ACC112 (cell line): ENCODE data around the gene MED9.

Experiments used
- H2AFZ ChIP-seq: fragments of 200-600 bp; sonication (generic); one replicate; pipeline ENCODE4 v1.6.0; 2017; ENCODE audit warnings: antibody characterized with exemption, low read length; ENCODE audit not compliant: unreplicated experiment
- H3K27ac ChIP-seq: fragments of 200-600 bp; sonication (generic); 2 replicates; pipeline ENCODE4 v1.5.1; 2014; ENCODE audit warnings: low read depth, mild to moderate bottlenecking, antibody characterized with exemption, low read length, moderate library complexity
- H3K27me3 ChIP-seq: fragments of 200-600 bp; sonication (generic); 2 replicates; pipeline ENCODE4 v1.6.1; 2014; ENCODE audit warnings: mild to moderate bottlenecking, antibody characterized with exemption, low read length, moderate library complexity, mixed read lengths; ENCODE audit not compliant: insufficient read depth
- H3K36me3 ChIP-seq: fragments of 200-600 bp; sonication (generic); 2 replicates; pipeline ENCODE4 v1.6.1; 2016; ENCODE audit warnings: mild to moderate bottlenecking, antibody characterized with exemption, low read length, moderate library complexity, mixed read lengths; ENCODE audit not compliant: insufficient read depth
- H3K4me1 ChIP-seq: fragments of 200-600 bp; sonication (generic); one replicate; pipeline ENCODE4 v1.6.1; 2016; ENCODE audit warnings: low read length, mixed read lengths; ENCODE audit not compliant: insufficient read depth, unreplicated experiment, control insufficient read depth
- H3K4me3 ChIP-seq: fragments of 200-600 bp; sonication (generic); 2 replicates; pipeline ENCODE4 v1.5.1; 2014; ENCODE audit warnings: mild to moderate bottlenecking, low read depth, low read length
- H3K79me2 ChIP-seq: fragments of 200-600 bp; sonication (generic); one replicate; pipeline ENCODE4 v1.6.0; 2016; ENCODE audit warnings: low read length; ENCODE audit not compliant: control insufficient read depth, unreplicated experiment, insufficient read depth

MED9 gene

GRCh38 chr17:17509601-17510425 is 33.0 kb downstream of the MED9 start:
- Histone ChIP-seq H2AFZ (no peak overlapping the region), H3K4me1 (peaks cover 12% of the 10 kb centered on the region), H3K27me3 (no peaks in the 10 kb centered on the region), H3K4me3 (no peak overlapping the region), H3K27ac (no peak overlapping the region), H3K79me2 (no peaks in the 10 kb centered on the region), H3K36me3 (no peaks in the 10 kb centered on the region)

- H3K27ac ChIP-seq = no peak overlapping the region
- no peaks in the 10 kb centered on the region for H3K27me3 ChIP-seq
- no peak overlapping the region for H3K4me3 ChIP-seq
Measured at GRCh38 chr17:17510456-17511292, 33.9 kb downstream of the MED9 start.

GRCh38 chr17:17511293-17511741 is 34.5 kb downstream of the MED9 start:
- H2AFZ ChIP-seq = no peak overlapping the region
- no peaks in the 10 kb centered on the region for H3K27me3 ChIP-seq
- H3K4me3 ChIP-seq = no peak overlapping the region
- H3K79me2 ChIP-seq = no peaks in the 10 kb centered on the region
- H3K36me3 ChIP-seq = no peaks in the 10 kb centered on the region
- peaks cover 18% of the 10 kb centered on the region for H3K4me1 ChIP-seq
- H3K27ac ChIP-seq = no peak overlapping the region

More at GRCh38 chr17:17510456-17511292, 33.9 kb downstream of the MED9 start:
- H3K36me3 ChIP-seq = no peaks in the 10 kb centered on the region
- no peak overlapping the region for H2AFZ ChIP-seq
- H3K4me1 ChIP-seq = peaks cover 16% of the 10 kb centered on the region
- no peaks in the 10 kb centered on the region for H3K79me2 ChIP-seq

- Histone ChIP-seq H2AFZ (no peak overlapping the region), H3K27ac (no peak overlapping the region), H3K27me3 (no peaks in the 10 kb centered on the region), H3K79me2 (no peaks in the 10 kb centered on the region), H3K4me1 (peaks cover 18% of the 10 kb centered on the region), H3K36me3 (no peaks in the 10 kb centered on the region), H3K4me3 (no peak overlapping the region)
Measured at GRCh38 chr17:17511881-17512858, 35.4 kb downstream of the MED9 start.

GRCh38 chr17:17512866-17513265 is 36.1 kb downstream of the MED9 start:
- H2AFZ ChIP-seq = no peak overlapping the region
- no peaks in the 10 kb centered on the region for H3K79me2 ChIP-seq
- no peak overlapping the region for H3K4me3 ChIP-seq
- H3K27ac ChIP-seq = no peak overlapping the region
- H3K27me3 ChIP-seq = no peaks in the 10 kb centered on the region
- no peaks in the 10 kb centered on the region for H3K36me3 ChIP-seq
- H3K4me1 ChIP-seq = peaks cover 18% of the 10 kb centered on the region

- Histone ChIP-seq H3K4me3 (no peak overlapping the region), H3K36me3 (no peaks in the 10 kb centered on the region), H3K4me1 (peaks cover 18% of the 10 kb centered on the region), H3K27me3 (no peaks in the 10 kb centered on the region), H3K79me2 (no peaks in the 10 kb centered on the region), H2AFZ (no peak overlapping the region), H3K27ac (no peak overlapping the region)
Measured at GRCh38 chr17:17513626-17514025, 36.8 kb downstream of the MED9 start.

GRCh38 chr17:17514361-17514992 is 37.7 kb downstream of the MED9 start:
- Histone ChIP-seq H3K4me1 (peaks cover 18% of the 10 kb centered on the region), H3K79me2 (no peaks in the 10 kb centered on the region), H3K36me3 (no peaks in the 10 kb centered on the region), H3K27me3 (no peaks in the 10 kb centered on the region), H2AFZ (no peak overlapping the region), H3K4me3 (no peak overlapping the region), H3K27ac (no peak overlapping the region)

- peak overlapping the region; percentile 76 for H3K27ac ChIP-seq
- no peak overlapping the region for H3K4me3 ChIP-seq
- peaks cover 18% of the 10 kb centered on the region for H3K4me1 ChIP-seq
- no peaks in the 10 kb centered on the region for H3K79me2 ChIP-seq
- H2AFZ ChIP-seq = no peak overlapping the region
- no peaks in the 10 kb centered on the region for H3K27me3 ChIP-seq
- no peaks in the 10 kb centered on the region for H3K36me3 ChIP-seq
Measured at GRCh38 chr17:17514993-17515933, 38.5 kb downstream of the MED9 start.
